Measurements from ENCODE around the gene FAM163A. TPM values are rescaled to one million over a fixed set of nuclear protein-coding genes. Genes with fewer than 3 reads are reported as not detected.

Gene FAM163A
- total RNA-seq, 1 donor from 2014 or later = 10.2 TPM

DNA sequence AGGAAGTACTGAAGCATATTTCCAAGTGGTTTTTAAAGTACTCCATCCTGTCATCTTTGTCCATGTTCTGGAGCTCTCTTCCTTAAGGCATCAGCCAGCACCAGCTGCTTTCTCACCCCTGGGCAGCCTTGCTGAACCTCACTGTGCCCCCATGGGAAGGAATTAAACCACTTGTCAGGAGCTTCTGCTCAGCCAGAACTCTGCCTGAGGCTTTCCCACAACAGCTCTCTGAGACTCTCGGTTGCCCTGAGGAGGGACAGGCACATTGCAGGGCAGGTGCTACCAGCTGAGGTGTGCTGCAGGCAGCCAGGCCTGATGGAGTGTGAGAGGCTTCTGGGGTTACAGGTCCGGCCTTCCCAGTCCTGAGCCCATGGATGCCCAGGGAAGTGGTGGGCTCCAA lies 30.9 kb downstream of the FAM163A start:
- Mint-ChIP-seq H3K27me3 (ENCODE audit: low read depth) (peaks cover 2% of the 10 kb centered on the region), H3K36me3 (peaks cover 4% of the 10 kb centered on the region), H3K27ac (no peak overlapping the region), H3K9me3 (peaks cover 8% of the 10 kb centered on the region), H3K4me3 (no peak overlapping the region), H3K4me1 (peaks cover 7% of the 10 kb centered on the region)
- no peak for DNase-seq (ENCODE audit: low spot score in 2 of 2, unreplicated experiment in 2 of 2)
- TF ChIP-seq, protein P1, sequence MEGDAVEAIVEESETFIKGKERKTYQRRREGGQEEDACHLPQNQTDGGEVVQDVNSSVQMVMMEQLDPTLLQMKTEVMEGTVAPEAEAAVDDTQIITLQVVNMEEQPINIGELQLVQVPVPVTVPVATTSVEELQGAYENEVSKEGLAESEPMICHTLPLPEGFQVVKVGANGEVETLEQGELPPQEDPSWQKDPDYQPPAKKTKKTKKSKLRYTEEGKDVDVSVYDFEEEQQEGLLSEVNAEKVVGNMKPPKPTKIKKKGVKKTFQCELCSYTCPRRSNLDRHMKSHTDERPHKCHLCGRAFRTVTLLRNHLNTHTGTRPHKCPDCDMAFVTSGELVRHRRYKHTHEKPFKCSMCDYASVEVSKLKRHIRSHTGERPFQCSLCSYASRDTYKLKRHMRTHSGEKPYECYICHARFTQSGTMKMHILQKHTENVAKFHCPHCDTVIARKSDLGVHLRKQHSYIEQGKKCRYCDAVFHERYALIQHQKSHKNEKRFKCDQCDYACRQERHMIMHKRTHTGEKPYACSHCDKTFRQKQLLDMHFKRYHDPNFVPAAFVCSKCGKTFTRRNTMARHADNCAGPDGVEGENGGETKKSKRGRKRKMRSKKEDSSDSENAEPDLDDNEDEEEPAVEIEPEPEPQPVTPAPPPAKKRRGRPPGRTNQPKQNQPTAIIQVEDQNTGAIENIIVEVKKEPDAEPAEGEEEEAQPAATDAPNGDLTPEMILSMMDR (IDR thresholded peaks at IDR 0.05; ENCODE audit: unreplicated experiment) = no peak

- H3K4me3 Mint-ChIP-seq = no peak overlapping the region
- TF ChIP-seq, protein P1 (IDR thresholded peaks at IDR 0.05; ENCODE audit: unreplicated experiment) = no peak
- H3K4me1 Mint-ChIP-seq = peaks cover 12% of the 10 kb centered on the region
- no peak for DNase-seq (ENCODE audit: low spot score in 2 of 2, unreplicated experiment in 2 of 2)
- H3K27me3 Mint-ChIP-seq (ENCODE audit: low read depth) = peaks cover 2% of the 10 kb centered on the region
- peaks cover 8% of the 10 kb centered on the region for H3K9me3 Mint-ChIP-seq
- H3K27ac Mint-ChIP-seq = no peak overlapping the region
- peaks cover 4% of the 10 kb centered on the region for H3K36me3 Mint-ChIP-seq
Measured at GRCh38 chr1:179774566-179774965, 31.5 kb downstream of the FAM163A start.

DNA sequence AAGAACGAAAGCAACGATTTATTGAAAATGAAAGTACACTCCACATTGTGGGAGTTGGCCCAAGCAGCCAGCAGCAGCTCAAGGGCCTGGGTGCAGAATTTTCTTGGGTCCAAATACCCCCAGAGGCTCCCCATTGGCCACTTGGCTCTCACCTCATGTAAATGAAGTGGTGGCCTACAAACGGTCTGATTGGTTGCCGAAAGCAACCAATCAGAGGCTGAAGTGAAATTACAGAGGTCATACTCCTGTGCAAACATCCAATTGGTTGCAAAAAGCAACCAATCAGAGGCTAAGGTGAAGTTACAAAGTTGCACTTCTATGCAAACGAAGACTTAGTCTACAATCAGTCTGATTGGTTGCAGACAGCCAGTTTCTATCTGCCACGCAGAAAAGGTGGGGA lies 31.9 kb downstream of the FAM163A start:
- TF ChIP-seq, protein P1 (IDR thresholded peaks at IDR 0.05; ENCODE audit: unreplicated experiment) = no peak
- no peak overlapping the region for H3K27ac Mint-ChIP-seq
- peaks cover 4% of the 10 kb centered on the region for H3K36me3 Mint-ChIP-seq
- no peak for DNase-seq (ENCODE audit: low spot score in 2 of 2, unreplicated experiment in 2 of 2)
- H3K4me1 Mint-ChIP-seq = peaks cover 16% of the 10 kb centered on the region
- H3K9me3 Mint-ChIP-seq = peaks cover 8% of the 10 kb centered on the region
- no peak overlapping the region for H3K4me3 Mint-ChIP-seq
- peaks cover 2% of the 10 kb centered on the region for H3K27me3 Mint-ChIP-seq (ENCODE audit: low read depth)

- peaks cover 2% of the 10 kb centered on the region for H3K27me3 Mint-ChIP-seq (ENCODE audit: low read depth)
- H3K9me3 Mint-ChIP-seq = peaks cover 8% of the 10 kb centered on the region
- H3K27ac Mint-ChIP-seq = no peak overlapping the region
- H3K4me1 Mint-ChIP-seq = peaks cover 19% of the 10 kb centered on the region
- no peak for DNase-seq (ENCODE audit: low spot score in 2 of 2, unreplicated experiment in 2 of 2)
- H3K36me3 Mint-ChIP-seq = peaks cover 4% of the 10 kb centered on the region
- TF ChIP-seq, protein P1 (IDR thresholded peaks at IDR 0.05; ENCODE audit: unreplicated experiment) = no peak
- no peak overlapping the region for H3K4me3 Mint-ChIP-seq
Measured at GRCh38 chr1:179776831-179777230, 33.7 kb downstream of the FAM163A start.

- H3K36me3 Mint-ChIP-seq = peaks cover 4% of the 10 kb centered on the region
- peaks cover 6% of the 10 kb centered on the region for H3K9me3 Mint-ChIP-seq
- H3K27ac Mint-ChIP-seq = no peak overlapping the region
- TF ChIP-seq, protein P1 (IDR thresholded peaks at IDR 0.05; ENCODE audit: unreplicated experiment) = no peak
- peaks cover 19% of the 10 kb centered on the region for H3K4me1 Mint-ChIP-seq
- H3K27me3 Mint-ChIP-seq (ENCODE audit: low read depth) = peaks cover 2% of the 10 kb centered on the region
- no peak for DNase-seq (ENCODE audit: low spot score in 2 of 2, unreplicated experiment in 2 of 2)
- no peak overlapping the region for H3K4me3 Mint-ChIP-seq
Measured at GRCh38 chr1:179777731-179778130, 34.6 kb downstream of the FAM163A start.
